ENCODE results near the gene ACTL8.

The ACTL8 gene

GRCh38 chr1:17845583-17845982 is 90.5 kb downstream of the ACTL8 start:
- TF ChIP-seq, protein P1, sequence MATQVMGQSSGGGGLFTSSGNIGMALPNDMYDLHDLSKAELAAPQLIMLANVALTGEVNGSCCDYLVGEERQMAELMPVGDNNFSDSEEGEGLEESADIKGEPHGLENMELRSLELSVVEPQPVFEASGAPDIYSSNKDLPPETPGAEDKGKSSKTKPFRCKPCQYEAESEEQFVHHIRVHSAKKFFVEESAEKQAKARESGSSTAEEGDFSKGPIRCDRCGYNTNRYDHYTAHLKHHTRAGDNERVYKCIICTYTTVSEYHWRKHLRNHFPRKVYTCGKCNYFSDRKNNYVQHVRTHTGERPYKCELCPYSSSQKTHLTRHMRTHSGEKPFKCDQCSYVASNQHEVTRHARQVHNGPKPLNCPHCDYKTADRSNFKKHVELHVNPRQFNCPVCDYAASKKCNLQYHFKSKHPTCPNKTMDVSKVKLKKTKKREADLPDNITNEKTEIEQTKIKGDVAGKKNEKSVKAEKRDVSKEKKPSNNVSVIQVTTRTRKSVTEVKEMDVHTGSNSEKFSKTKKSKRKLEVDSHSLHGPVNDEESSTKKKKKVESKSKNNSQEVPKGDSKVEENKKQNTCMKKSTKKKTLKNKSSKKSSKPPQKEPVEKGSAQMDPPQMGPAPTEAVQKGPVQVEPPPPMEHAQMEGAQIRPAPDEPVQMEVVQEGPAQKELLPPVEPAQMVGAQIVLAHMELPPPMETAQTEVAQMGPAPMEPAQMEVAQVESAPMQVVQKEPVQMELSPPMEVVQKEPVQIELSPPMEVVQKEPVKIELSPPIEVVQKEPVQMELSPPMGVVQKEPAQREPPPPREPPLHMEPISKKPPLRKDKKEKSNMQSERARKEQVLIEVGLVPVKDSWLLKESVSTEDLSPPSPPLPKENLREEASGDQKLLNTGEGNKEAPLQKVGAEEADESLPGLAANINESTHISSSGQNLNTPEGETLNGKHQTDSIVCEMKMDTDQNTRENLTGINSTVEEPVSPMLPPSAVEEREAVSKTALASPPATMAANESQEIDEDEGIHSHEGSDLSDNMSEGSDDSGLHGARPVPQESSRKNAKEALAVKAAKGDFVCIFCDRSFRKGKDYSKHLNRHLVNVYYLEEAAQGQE (IDR thresholded peaks at IDR 0.05; ENCODE audit: insufficient replicate concordance, low read depth): no peak
- TF ChIP-seq CTCF (IDR thresholded peaks at IDR 0.05; ENCODE audit: insufficient read depth, low read length): no peak
- no peak for TF ChIP-seq GABPA (IDR thresholded peaks at IDR 0.05; ENCODE audit: low read depth)
- TF ChIP-seq POLR2AphosphoS5 (IDR thresholded peaks at IDR 0.05; ENCODE audit: low read depth): no peak
- no peak for TF ChIP-seq SPI1 (IDR thresholded peaks at IDR 0.05; ENCODE audit: borderline replicate concordance, low read depth)
- no peak for DNase-seq (ENCODE audit: low read depth in 1 of 2, low spot score in 1 of 2)
- Histone ChIP-seq H3K27ac (replicated peaks) (no peak overlapping the region), H3K27me3 (ENCODE audit: insufficient read depth, poor library complexity, severe bottlenecking) (no peaks in the 10 kb centered on the region), H3K4me3 (replicated peaks; ENCODE audit: insufficient read depth, low read length) (no peak overlapping the region)

GRCh38 chr1:17846341-17846740 is 91.2 kb downstream of the ACTL8 start:
- TF ChIP-seq POLR2AphosphoS5 (IDR thresholded peaks at IDR 0.05; ENCODE audit: low read depth) (no peak), GABPA (IDR thresholded peaks at IDR 0.05; ENCODE audit: low read depth) (no peak), SPI1 (IDR thresholded peaks at IDR 0.05; ENCODE audit: borderline replicate concordance, low read depth) (no peak), CTCF (IDR thresholded peaks at IDR 0.05; ENCODE audit: insufficient read depth, low read length) (no peak)
- TF ChIP-seq, protein P1 (IDR thresholded peaks at IDR 0.05; ENCODE audit: insufficient replicate concordance, low read depth): no peak
- Histone ChIP-seq H3K27me3 (ENCODE audit: insufficient read depth, poor library complexity, severe bottlenecking) (no peaks in the 10 kb centered on the region), H3K4me3 (replicated peaks; ENCODE audit: insufficient read depth, low read length) (no peak overlapping the region), H3K27ac (replicated peaks) (no peak overlapping the region)
- DNase-seq (ENCODE audit: low read depth in 1 of 2, low spot score in 1 of 2): no peak

DNA sequence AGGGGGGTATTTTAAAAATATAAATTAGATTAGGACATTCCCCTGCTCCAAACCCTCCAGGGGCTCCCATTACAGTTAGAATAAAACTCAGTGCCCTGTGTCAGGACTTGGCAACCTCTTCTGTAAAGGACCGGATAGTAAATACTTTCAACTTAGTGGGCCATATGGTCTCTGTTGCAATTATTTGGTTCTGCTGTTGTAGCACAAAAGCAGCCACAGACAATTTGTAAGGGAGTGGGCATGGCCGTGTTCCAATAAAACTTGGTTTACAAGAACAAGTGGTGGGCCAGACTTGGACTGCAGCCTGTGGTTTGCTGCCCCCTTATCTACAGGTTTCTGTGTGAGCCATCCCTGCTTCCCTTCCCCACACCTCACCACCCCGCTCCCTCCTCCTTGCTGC is 92.0 kb downstream of the ACTL8 start:
- no peak overlapping the region for H3K27ac ChIP-seq (replicated peaks)
- H3K27me3 ChIP-seq (ENCODE audit: insufficient read depth, poor library complexity, severe bottlenecking): no peaks in the 10 kb centered on the region
- TF ChIP-seq CTCF (IDR thresholded peaks at IDR 0.05; ENCODE audit: insufficient read depth, low read length): no peak
- no peak for TF ChIP-seq SPI1 (IDR thresholded peaks at IDR 0.05; ENCODE audit: borderline replicate concordance, low read depth)
- no peak overlapping the region for H3K4me3 ChIP-seq (replicated peaks; ENCODE audit: insufficient read depth, low read length)
- no peak for DNase-seq (ENCODE audit: low read depth in 1 of 2, low spot score in 1 of 2)

DNA sequence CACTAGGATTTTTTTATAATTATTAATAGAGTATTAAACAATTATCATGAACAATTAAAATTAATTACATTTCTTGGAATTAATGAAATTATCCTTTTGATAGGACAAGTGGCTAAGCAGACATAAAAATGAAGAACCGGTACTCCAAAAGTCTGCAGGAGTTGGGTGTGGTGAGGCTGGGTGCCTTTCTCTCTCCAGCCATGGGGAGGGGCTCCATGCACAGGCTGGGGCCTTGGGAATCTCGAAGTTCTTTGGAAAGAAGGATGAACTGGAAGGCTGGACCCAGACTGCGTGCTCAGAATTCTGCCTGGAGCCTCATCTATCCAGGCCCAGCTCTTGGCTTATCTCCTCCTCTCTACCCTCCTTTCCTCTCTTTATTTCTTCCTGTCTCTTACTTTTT is 94.1 kb downstream of the ACTL8 start:
- no peak overlapping the region for H3K4me3 ChIP-seq (replicated peaks; ENCODE audit: insufficient read depth, low read length)
- H3K27ac ChIP-seq (replicated peaks): no peak overlapping the region
- DNase-seq (ENCODE audit: low read depth in 1 of 2, low spot score in 1 of 2): no peak
- TF ChIP-seq CTCF (IDR thresholded peaks at IDR 0.05; ENCODE audit: insufficient read depth, low read length) (no peak), SPI1 (IDR thresholded peaks at IDR 0.05; ENCODE audit: borderline replicate concordance, low read depth) (no peak), POLR2AphosphoS5 (IDR thresholded peaks at IDR 0.05; ENCODE audit: low read depth) (no peak), GABPA (IDR thresholded peaks at IDR 0.05; ENCODE audit: low read depth) (no peak)
- TF ChIP-seq, protein P1 (IDR thresholded peaks at IDR 0.05; ENCODE audit: insufficient replicate concordance, low read depth): no peak
- no peaks in the 10 kb centered on the region for H3K27me3 ChIP-seq (ENCODE audit: insufficient read depth, poor library complexity, severe bottlenecking)
